AG08395 (cell line): ENCODE data around the gene FCGR2B.
A peak's percentile ranks its signal among the peaks of the same experiment; 100 is the strongest.
"Not testable (repeated sequence)": the region's sequence is repeated elsewhere in the genome, so short reads cannot be mapped to it uniquely, and the experiment has no call there.

Experiments
- DNase-seq: peaks from one replicate; pipeline ENCODE4 v3.0.0; 2012; ENCODE audit warnings: mixed read lengths, low spot score

The FCGR2B gene

DNA sequence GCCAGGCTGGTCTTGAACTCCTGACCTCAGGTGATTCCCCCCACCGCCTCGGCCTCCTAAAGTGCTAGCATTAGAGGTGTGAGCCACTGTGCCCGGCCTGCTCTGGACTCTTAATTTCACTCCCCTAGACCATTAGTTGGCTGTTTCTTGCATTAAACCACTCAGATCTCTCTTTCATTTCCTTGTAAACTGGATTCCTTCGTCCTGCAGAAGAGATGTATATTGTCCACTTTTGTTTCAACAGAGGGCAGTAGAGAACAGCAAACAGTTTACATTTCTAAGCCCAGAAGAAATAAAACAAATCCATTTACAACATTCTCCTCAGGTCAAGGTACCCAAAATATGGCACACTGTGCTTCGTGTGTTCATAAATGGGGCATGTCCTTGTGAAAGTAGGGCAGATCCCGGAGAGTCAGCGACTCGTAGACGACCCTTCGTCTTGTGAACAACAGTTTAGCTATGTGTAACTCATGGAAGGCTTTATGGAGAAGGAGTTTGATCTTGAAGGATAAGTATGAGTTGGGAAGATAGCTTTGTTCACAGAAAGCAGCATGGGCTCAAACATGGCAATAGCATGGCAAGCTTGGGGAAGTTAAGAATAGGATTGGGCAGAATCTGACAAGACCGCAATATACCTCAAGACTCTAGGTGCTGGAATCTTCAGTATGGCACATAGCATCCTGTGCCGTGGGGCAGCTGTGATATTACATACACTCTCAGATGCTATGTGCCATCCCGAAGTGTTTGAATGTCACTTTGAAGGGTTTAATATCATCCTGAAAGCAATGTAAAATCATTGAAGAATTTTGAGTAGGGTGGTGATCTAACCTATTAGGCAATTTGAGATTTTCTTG, 15.2 kb upstream of the FCGR2B start:
- peak; percentile 4 for DNase-seq

DNA sequence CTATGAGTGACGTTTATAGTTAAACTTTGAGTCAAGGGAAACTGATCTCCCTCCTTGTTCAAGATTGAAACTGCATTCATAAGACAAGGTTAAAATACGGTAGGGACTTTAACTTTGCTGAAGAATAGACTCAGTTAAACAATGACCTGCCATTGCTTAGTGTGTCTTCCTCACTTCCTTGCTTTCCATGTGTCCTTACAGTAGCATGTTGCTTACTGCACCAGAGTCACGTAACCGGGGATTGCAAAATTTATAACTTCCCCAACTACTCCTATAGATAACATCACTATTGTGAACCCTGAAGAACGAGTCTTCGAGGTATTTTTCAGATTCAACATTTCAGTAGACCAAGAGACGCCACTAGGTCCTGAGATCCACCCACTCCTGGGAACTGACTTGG, 9.4 kb upstream of the FCGR2B start:
- DNase-seq: not testable (repeated sequence)

DNA sequence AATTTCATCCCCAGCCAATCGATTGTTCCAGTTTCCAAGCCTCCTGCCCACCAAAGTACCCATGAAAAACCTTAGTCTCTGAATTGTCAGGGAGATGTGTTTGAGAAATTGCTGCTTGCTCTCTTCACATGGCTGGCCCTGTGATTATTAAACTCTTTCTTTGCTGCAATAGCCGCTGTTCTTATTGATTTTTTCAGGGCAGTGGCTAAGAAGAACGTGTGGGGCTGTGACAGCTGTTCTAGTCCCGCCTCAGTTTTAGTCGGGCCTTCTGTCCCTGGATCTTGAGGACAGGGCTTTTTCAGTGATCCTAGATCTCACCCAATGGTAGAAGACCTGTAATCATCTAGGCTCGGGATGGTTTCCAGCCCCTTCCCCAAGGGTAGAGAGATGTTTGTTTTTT, 9.0 kb upstream of the FCGR2B start:
- DNase-seq: not testable (repeated sequence)

DNA sequence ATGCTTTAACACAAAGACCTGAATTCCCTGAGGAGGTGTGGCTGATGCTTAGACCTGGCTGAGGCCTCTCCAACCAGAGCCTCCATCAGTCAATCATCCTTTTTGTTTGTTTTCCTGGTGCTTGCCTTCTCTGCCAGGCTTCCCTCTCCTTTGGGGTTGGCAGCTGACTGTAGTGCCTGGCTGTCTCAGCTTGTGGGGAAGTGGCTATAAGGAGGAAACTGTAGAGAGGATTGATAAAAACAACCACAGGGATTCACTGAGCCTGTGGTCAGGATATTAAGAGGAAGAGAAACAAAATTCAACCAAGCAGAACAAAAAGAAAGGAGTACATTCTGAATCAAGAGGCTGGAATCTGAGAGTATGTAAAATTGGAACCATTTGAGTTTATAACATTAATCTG, 4.4 kb upstream of the FCGR2B start:
- not testable (repeated sequence) for DNase-seq

DNA sequence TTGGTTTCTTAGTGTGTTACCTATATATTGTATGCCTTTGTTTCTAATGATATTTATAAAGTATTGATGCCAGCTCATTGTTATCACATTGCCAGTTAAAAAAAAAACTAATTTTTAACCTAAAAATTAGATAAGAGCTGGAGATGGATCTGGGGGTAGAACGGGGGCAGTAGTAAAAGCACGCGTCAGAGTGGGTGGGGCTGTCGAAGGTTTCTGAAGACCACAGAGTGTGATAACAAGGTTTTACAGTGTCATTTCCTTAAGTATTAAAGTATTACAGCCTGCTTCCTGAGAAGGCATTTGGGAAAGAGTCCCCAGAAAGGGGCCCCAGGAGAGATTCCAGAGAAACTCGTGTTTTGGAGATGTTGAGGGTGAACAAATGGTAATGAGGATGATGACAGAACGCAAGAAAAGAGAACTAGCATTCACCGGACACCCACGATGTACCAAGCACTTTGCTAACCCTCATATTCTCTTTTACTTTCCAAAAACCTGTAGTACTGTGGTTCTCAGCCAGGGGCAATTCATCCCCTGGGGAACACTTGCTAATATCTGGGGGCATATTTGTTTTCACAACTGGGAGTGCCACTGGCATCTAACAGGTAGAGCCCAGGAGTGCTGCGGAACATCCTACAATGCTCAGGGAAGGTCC, 1.2 kb upstream of the FCGR2B start:
- DNase-seq: not testable (repeated sequence)

DNA sequence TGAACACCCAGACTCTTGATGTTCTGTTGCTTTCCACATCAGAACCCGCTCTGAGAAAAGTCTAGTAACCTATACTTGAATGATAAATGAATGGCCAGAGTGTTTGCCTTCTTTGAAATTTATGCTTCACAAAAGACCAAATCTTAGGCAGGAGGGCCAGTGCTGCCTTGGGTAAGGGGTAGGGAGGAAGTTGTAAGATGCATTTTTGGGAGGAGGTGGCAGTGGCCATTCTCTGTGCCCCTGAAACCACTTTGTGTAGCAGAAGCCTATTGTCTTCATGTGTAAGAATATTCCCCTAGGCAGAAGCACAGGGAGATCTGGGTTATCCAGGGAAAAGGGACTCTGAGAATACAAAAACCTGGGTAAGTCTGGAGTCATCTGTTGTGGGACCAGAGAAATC, 626 bp downstream of the FCGR2B start:
- not testable (repeated sequence) for DNase-seq

DNA sequence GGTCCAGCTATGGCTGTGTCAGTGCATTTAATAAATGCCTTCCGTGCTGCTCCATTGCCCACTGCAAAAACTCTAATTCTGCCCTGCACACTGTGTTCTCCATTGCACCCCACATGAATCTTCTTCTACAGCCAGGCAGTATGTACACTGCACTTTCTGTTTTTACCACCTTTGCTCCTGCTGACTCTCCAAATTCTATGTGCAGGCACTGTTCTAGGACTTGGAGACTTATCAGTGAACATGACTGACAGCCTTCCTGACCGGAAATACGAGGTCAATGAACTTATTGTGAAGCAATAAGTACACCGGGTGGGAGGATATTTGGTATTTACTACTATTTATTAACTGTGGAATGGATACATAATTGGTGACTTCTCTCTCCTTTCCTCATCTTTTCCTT, 1.7 kb downstream of the FCGR2B start:
- DNase-seq: not testable (repeated sequence)

DNA sequence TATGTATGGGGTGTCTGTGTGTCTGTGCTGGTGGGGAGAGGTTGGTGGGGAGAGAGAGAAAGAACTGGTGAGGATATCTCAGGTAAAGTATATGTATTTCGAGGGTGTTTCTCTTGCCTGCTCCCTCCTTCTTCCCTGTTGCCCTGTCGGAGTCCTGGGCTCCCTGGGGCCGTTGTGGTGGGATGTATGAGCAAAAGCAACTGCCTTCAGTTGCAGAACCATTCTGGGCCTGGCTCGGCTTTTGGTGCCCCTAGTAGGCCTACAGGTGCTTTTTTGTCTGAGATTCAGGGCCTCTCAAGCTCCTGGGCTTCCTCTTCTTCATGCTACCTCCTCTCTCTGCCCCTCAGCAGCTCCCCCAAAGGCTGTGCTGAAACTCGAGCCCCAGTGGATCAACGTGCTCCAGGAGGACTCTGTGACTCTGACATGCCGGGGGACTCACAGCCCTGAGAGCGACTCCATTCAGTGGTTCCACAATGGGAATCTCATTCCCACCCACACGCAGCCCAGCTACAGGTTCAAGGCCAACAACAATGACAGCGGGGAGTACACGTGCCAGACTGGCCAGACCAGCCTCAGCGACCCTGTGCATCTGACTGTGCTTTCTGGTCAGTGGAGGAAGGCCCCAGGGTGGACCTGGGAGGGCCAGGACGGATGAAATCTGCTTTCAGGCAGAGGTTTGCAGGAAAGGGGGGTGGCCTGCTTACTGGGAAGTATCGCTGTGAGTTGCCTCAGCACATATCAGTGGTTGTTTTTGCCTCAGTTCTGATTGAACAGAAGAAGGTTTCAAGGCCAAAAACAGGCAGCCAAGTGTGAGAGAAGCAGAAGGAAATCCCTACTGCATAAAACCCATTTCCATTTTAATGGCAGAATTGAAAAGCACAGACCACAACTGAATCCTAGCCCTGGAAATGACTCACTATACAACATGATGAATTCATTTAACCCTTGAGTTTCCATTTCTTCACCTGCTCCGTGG, 8.4 kb downstream of the FCGR2B start:
- DNase-seq: not testable (repeated sequence)

DNA sequence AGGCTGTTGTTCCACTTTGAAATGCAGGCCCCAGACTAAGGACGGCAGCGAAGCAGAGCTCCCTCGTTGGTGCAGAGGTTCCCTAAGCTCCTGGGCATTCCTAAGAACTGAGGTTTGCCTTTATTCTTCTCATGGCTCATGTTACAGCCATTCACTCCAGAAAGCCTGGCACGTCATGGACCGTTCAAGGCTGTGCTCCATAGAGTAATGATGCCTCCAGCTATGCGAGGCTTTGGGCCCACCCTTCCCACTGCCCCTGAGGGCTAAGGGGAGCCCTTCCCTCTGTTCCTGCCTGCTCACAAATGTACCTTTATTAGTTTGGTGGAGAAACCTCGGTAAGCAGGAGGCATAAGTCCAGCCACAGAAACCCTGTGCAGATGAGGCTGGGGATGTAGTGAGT, 10.5 kb downstream of the FCGR2B start:
- DNase-seq: not testable (repeated sequence)

DNA sequence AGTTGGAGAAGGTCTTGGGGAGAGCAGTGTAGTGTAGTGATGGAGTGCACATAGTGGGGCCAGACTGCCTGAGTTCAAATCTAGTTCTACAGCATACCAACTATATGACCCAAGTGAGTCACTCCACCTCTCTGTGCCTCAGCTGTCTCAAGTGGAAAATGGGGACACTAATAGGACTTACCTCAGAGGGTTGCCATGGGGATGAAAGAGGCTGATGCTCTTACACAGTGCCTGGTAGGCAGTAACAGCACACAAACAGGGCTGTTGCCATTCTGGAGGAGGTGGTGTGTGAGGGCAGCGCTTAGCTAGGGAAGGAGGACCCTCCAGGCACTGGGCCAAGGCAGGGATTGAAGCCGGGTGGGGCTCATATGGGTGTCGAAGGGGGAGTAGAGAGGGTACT, 11.5 kb downstream of the FCGR2B start:
- not testable (repeated sequence) for DNase-seq

DNA sequence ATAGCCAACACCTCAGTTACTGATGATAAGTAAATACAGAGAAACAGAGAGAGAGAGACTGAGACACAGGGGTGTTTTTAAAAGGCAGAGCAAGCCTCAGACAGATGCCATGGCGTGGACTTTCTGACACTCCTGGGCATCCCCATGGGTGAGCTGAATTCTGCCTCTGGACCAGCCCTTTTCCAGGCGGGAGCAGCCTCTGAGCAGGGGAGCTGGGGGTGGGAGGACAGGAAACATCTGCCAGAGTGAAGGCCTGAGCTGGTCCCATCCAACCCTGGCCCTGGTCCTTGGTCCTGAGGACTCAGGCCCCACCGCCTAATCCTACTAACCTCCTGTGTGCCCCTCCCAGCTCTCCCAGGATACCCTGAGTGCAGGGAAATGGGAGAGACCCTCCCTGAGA, 12.0 kb downstream of the FCGR2B start:
- DNase-seq: not testable (repeated sequence)

DNA sequence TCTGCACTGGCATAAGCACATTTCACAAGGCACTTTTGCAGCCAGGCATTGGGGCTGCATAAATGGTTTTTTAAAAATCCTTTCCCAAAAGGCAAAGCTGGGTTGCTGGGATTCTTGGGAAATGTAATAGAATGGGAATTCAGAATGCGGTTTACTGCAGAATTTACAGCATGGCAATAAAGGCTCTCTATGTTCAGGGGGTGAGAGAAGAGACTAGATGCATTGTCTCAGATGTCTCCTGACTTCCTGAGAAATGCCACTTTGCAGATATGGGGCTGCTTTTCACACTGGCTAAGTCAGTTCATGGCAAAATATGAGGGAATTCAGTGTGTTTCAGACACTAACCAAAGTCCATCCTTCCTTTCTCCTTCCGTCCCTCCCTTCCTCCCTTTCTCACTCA, 13.5 kb downstream of the FCGR2B start:
- DNase-seq: no peak

DNA sequence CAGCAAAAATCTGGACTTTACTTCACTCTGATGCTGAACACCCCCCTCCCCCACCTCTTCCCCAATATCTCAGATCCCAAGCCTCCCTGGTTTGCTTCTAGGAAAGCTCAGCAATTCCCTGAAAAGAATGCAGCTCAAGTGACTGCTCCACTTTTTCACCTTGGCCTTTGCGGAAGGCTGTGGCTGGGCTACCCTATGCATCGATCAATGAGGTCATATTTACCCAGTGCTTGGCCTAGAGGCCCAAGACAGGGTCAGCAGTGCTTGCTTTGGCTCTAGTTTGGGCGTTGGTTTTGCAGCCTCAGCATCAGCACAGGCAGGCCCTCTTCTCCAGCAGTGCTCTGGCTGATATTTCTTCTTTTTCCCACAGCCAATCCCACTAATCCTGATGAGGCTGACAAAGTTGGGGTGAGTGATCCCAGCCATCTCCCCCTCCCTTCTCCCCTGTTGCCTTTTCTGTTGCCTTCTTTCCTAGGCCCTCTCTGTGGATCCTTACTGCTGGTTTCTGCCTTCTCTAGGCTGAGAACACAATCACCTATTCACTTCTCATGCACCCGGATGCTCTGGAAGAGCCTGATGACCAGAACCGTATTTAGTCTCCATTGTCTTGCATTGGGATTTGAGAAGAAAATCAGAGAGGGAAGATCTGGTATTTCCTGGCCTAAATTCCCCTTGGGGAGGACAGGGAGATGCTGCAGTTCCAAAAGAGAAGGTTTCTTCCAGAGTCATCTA, 14.2 kb downstream of the FCGR2B start:
- DNase-seq: no peak

DNA sequence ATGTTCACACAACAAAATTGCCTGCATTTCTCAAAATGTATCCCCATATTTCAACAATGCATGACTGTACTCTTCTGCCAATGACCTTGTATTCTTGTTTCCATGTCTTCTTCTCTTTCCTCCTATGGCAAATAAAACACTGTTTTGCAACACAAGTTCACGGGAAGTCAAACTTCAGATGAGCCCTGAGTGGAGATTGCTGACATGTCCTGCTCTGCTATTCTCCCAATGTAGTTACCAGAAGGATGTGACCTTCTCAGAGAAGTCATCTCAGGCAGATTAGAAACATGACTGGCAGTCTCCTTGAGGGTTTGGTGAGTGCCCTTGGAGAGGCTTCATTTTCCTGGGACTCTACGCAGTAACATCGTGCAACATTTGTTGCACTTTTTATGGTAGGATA, 15.6 kb downstream of the FCGR2B start:
- no peak for DNase-seq

DNA sequence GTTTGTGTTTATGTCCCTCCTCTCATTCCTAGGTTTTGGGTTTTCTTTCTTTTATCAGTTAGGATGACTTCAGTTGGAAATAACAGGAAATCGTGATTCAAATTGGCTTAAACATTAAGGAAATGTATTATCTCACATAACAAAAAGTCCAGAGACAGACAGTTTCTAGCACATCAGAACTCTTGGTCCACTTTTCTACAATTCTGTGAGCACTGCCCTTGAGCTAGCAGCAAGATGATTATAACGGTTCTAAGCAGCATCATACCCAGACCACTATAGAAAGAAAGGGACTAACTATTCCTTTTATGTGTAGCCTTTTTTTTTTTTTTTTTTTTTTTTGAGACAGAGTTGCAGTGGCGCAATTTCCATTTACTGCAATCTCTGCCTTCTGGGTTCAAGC, 18.9 kb downstream of the FCGR2B start:
- no peak for DNase-seq

DNA sequence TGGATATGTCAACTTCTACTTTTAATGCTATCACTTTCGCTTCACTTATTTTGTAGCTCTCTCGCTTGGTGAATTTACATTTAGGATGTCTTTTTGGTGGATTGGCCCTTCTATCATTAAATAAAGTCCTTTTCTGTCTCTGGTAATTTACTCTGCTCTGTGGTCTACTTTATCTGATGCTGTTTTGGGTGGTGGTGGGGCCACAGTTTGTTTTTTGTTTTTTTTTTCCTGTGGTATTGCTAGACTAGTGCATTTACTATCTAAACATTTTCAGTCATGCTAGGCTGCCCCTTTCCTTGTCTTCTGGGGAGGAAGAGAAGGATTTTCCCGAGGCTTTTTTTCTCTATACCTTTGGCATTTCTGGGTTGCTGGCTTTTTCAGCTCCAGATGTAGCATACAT, 26.0 kb downstream of the FCGR2B start:
- no peak for DNase-seq

DNA sequence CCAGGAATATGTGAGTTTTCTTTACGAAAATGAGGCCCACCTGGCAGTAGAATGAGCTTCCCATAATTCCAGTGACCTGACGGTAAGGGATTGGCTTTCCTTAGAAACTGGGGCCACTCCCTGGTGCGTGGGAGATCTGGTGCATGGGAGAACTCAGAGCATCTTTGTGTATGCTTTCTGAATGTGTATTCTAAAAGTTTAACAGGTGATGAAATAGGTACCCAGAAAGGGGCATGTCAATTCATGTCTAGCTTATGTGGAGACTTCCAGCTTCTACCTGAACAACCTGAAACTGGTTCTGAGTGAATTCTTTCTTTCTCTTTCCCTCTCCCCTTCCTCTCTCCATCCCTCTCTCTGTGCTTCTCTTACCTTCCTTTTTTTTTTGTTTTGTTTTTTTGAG, 28.9 kb downstream of the FCGR2B start:
- no peak for DNase-seq

DNA sequence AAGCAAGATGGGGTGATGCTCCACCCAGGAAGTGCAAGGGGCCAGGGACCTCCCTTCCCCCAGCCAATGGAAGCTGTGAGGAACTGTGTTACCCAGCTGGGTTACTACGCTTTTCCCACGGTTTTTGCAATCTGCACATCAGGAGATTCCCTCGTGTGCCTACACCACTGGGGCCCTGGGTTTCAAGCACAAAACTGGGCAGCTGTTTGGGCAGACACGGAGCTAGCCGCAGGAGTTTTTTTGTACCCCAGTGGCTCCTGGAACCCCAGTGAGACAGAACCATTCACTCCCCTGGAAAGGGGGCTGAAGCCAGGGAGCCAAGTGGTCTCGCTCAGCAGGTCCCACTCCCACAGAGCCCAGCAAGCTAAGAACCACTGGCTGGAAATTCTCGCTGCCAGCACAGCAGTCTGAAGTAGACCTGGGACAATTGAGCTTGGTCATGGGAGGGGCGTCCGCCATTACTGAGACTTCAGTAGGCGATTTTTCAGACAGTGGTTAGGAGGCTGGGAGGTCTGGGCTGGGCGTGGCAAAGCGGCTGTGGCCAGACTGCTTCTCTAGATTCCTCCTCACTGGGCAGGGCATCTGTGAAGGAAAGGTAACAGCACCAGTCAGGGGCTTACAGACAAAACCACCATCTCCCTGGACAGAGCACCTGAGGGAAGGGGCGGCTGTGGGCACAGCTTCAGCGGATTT, 30.2 kb downstream of the FCGR2B start:
- not testable (repeated sequence) for DNase-seq

DNA sequence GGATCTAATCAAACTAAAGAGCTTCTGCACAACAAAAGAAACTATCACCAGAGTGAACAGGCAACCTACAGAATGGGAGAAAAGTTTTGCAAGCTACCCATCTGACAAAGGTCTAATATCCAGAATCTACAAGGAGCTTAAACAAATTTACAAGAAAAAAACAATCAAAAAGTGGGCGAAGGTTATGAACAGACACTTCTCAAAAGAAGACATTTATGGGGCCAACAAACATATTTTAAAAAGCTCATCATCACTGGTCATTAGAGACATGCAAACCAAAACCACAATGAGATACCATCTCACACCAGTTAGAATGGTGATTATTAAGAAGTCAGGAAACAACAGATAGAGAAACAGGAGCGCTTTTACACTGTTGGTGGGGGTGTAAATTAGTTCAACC, 35.4 kb downstream of the FCGR2B start:
- not testable (repeated sequence) for DNase-seq

DNA sequence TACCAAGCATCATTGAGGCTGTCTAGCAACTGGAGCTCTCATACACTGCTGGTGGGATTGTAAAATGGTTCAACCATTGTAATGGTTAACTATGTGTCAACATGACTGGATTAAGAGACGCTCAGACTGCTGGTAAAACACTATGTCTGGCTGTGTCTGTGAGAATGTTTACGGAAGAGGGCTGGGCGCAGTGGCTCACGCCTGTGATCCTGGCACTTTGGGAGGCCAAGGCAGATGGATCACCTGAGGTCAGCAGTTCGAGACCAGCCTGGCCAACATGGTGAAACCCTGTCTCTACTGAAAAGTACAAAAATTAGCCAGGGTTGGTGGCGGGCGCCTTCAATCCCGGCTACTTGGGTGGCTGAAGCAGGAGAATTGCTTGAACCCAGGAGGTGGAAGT, 39.3 kb downstream of the FCGR2B start:
- no peak for DNase-seq

DNA sequence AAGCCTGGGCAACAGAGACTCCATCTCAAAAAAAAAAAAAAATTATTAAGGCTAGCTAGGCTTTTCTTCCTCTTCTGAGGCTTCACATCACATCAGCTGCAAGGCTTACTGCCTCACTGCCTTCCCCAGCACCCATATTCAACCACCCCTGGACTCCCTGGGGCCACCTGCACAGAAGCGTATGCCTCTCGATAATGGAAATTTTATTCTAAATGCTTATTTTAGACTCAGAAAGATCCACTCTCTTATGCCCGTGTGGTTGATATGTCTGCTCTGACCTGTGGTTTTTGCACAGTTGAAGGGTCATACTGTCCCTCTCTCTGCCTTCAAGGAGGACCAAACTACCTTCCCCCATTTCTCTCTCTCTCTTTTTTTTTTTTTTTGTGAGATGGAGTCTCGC, 42.6 kb downstream of the FCGR2B start:
- no peak for DNase-seq
